ENCODE data around the gene ALCAM. TPM values are rescaled to one million over a fixed set of nuclear protein-coding genes. Genes with fewer than 3 reads are reported as not detected.
"Not testable (repeated sequence)": the region's sequence is repeated elsewhere in the genome, so short reads cannot be mapped to it uniquely, and the experiment has no call there.

The ALCAM gene
- total RNA-seq, 4 donors from 2014 or later, result 23.9 to 45.2 (median 40.5) TPM

- H3K27me3 ChIP-seq, result no peaks in the 10 kb centered on the region
- WGBS, 2 donors, result 81 to 82% methylated on average over 5 of the region's 5 CpGs
- H3K4me3 ChIP-seq, result no peak overlapping the region
- H3K4me1 ChIP-seq, result peaks cover 0 to 7% (median 0%) of the 10 kb centered on the region in 4 donors
- TF ChIP-seq POLR2A (IDR thresholded peaks at IDR 0.05) (no peak), CTCF (IDR thresholded peaks at IDR 0.05) (no peak), EP300 (IDR thresholded peaks at IDR 0.05) (no peak)
- H3K27ac ChIP-seq, result no peak overlapping the region
- DNase-seq (ENCODE audit: low spot score in 2 of 2), result no peak
- H3K36me3 ChIP-seq, result peaks cover 0 to 3% (median 0%) of the 10 kb centered on the region in 3 donors
- peaks cover 0 to 28% (median 9%) of the 10 kb centered on the region in 4 donors for H3K9me3 ChIP-seq
These were observed 20.5 kb downstream of the ALCAM start for GRCh38 chr3:105387122-105387751.

GRCh38 chr3:105388176-105388575 is 21.5 kb downstream of the ALCAM start:
- TF ChIP-seq POLR2A (IDR thresholded peaks at IDR 0.05), result no peak
- TF ChIP-seq EP300 (IDR thresholded peaks at IDR 0.05), result no peak
- no peak for TF ChIP-seq CTCF (IDR thresholded peaks at IDR 0.05)
- Histone ChIP-seq H3K36me3 (peaks cover 0 to 3% (median 0%) of the 10 kb centered on the region in 3 donors), H3K27me3 (no peaks in the 10 kb centered on the region), H3K9me3 (peaks cover 0 to 35% (median 10%) of the 10 kb centered on the region in 4 donors), H3K4me1 (peaks cover 0 to 7% (median 0%) of the 10 kb centered on the region in 4 donors), H3K4me3 (no peak overlapping the region), H3K27ac (no peak overlapping the region)
- DNase-seq (ENCODE audit: low spot score in 2 of 2), result no peak
- 30 to 35% methylated on average over 1 of the region's 1 CpG for WGBS, 2 donors

DNA sequence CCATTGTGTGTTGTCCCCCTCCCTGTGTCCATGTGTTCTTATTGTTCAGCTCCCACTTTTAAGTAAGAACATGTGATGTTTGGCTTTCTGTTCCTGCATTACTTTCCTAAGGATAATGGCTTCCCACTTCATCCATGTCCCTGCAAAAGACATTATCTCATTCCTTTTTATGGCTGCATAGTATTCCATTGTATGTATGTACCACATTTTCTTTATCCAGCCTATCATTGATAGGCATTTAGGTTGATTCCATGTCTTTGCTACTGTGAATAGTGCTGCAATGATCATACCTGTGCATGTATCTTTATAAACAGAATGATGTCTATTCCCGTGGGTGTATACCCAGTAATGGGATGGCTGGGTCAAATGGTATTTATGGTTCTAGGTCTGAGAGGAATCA is 23.1 kb downstream of the ALCAM start:
- WGBS, 2 donors, result 100% methylated on average over 1 of the region's 1 CpG

GRCh38 chr3:105392598-105392997 is 25.9 kb downstream of the ALCAM start:
- not testable (repeated sequence) for H3K36me3 ChIP-seq

More for the DNA sequence above, 23.1 kb downstream of the ALCAM start:
- not testable (repeated sequence) for H3K36me3 ChIP-seq; DNase-seq (ENCODE audit: low spot score in 2 of 2); H3K4me1 ChIP-seq; H3K27ac ChIP-seq; H3K4me3 ChIP-seq; H3K27me3 ChIP-seq
- H3K9me3 ChIP-seq, result peaks cover 0 to 35% (median 10%) of the 10 kb centered on the region in 4 donors

DNA sequence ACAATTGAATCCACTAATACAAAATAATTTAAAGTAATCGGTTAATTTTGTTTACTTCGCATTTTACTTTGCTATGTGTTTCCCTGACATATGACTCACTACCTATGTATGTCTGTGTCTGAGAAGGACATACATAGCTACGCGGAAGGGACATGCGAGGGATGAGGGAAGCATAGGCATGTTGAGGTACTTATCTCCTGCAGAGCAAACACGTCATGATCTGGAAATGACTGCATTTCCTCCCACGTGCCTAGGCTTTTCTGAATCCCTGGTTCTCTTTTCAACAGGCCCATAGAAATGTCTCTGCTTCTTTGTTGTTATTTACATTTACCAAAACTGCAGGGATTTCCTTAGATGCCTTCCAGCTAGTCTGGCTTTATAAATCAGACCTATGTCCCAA is 27.5 kb downstream of the ALCAM start:
- Histone ChIP-seq H3K36me3 (peaks cover 0 to 3% (median 0%) of the 10 kb centered on the region in 3 donors), H3K4me3 (no peak overlapping the region), H3K27ac (no peak overlapping the region), H3K4me1 (no peaks in the 10 kb centered on the region), H3K27me3 (no peaks in the 10 kb centered on the region), H3K9me3 (peaks cover 0 to 35% (median 10%) of the 10 kb centered on the region in 4 donors)
- no peak for DNase-seq (ENCODE audit: low spot score in 2 of 2)
- WGBS, 2 donors, result 82 to 89% methylated on average over 7 of the region's 7 CpGs
- TF ChIP-seq EP300 (IDR thresholded peaks at IDR 0.05), result no peak
- no peak for TF ChIP-seq POLR2A (IDR thresholded peaks at IDR 0.05)
- no peak for TF ChIP-seq CTCF (IDR thresholded peaks at IDR 0.05)

More at GRCh38 chr3:105392598-105392997, 25.9 kb downstream of the ALCAM start:
- not testable (repeated sequence) for H3K4me3 ChIP-seq; DNase-seq (ENCODE audit: low spot score in 2 of 2); H3K4me1 ChIP-seq; H3K27me3 ChIP-seq; H3K27ac ChIP-seq
- H3K9me3 ChIP-seq, result peaks cover 0 to 35% (median 10%) of the 10 kb centered on the region in 4 donors

DNA sequence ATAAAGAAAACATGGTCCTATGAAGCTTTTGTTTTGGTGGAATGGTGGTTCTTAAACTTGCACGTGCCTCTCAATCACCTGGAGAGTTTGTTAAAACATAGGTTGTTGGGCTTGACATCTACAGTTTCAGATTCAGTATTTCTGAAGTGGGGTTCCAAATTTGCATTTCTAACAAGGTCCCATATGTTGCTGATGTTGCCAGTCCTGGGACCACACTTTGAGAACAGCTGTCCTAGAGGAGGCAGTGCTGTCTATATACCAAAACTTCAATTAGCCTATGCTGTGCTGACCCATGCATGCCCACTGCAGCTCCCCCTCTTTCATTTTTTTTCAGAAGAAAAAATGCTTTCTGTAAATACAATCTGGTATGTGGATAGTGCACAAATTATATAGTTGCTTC is 31.3 kb downstream of the ALCAM start:
- no peak for DNase-seq (ENCODE audit: low spot score in 2 of 2)
- no peaks in the 10 kb centered on the region for H3K36me3 ChIP-seq
- TF ChIP-seq EP300 (IDR thresholded peaks at IDR 0.05) (no peak), POLR2A (IDR thresholded peaks at IDR 0.05) (no peak), CTCF (IDR thresholded peaks at IDR 0.05) (no peak)
- WGBS, 2 donors, result 68 to 83% methylated on average over 1 of the region's 1 CpG
- no peaks in the 10 kb centered on the region for H3K9me3 ChIP-seq
- no peaks in the 10 kb centered on the region for H3K27me3 ChIP-seq
- no peak overlapping the region for H3K4me3 ChIP-seq
- no peak overlapping the region for H3K27ac ChIP-seq
- H3K4me1 ChIP-seq, result peaks cover 0 to 8% (median 0%) of the 10 kb centered on the region in 4 donors
